Activated CD4-positive, alpha-beta T cell treated with anti-CD3 and anti-CD28 coated beads for 4 hours (primary cell): ENCODE results near the gene DCUN1D3.
"Not testable (repeated sequence)": the region's sequence is repeated elsewhere in the genome, so short reads cannot be mapped to it uniquely, and the experiment has no call there.

Experiments
- DNase-seq, 2 donors: peaks; one replicate each; pipeline ENCODE4 v3.0.0-alpha.2; 2020

Gene DCUN1D3

GRCh38 chr16:20818929-20819585 is 81.1 kb downstream of the DCUN1D3 start:
- no peak for DNase-seq

GRCh38 chr16:20814784-20815183 is 85.4 kb downstream of the DCUN1D3 start:
- DNase-seq, result no peak

GRCh38 chr16:20812510-20812909 is 87.6 kb downstream of the DCUN1D3 start:
- no peak for DNase-seq

- no peak for DNase-seq
Observed at GRCh38 chr16:20811889-20812439, 88.2 kb downstream of the DCUN1D3 start.

GRCh38 chr16:20807862-20808261 is 92.3 kb downstream of the DCUN1D3 start:
- no peak for DNase-seq

- DNase-seq, result peak; percentile 59 to 66
Observed at GRCh38 chr16:20806168-20807050, 93.7 kb downstream of the DCUN1D3 start, which contains the start of the genes ERI2 and REXO5. Gene ERI2 (minus strand): TSS chr16:20806472. CDS start chr16:20806430, 42 bp downstream. Gene REXO5 (plus strand): TSS chr16:20806527. CDS start chr16:20806954, 427 bp downstream.

- not testable (repeated sequence) for DNase-seq
Observed at GRCh38 chr16:20805684-20806167, 94.4 kb downstream of the DCUN1D3 start.
